Endothelial cell of umbilical vein (primary cell): ENCODE data around the gene GSDMA. TPM values are rescaled to one million over a fixed set of nuclear protein-coding genes. Genes with fewer than 3 reads are reported as not detected.

ENCODE experiments used
- BruUV-seq: library from RNA; stranded (reverse); fragments of 400-500 nt; replicated peaks from 2 replicates; lab custom pipeline; 2021; lab: Mats Ljungman, UMichigan
- CTCF ChIA-PET: fragments of 300-600, 350-600 bp; sonication (Branson Sonifier 250); formaldehyde crosslinking; loops from one replicate; lab custom pipeline; 2021; ENCODE audit warnings: antibody characterized with exemption, inconsistent platforms; lab: Charles Lee
- POLR2A ChIA-PET: fragments of 300-600, 350-600 bp; sonication (Branson Sonifier 250); formaldehyde crosslinking; loops from one replicate; lab custom pipeline; 2021; ENCODE audit warnings: antibody characterized with exemption, inconsistent platforms; lab: Charles Lee
- DNase-seq: peaks from one replicate; pipeline ENCODE4 v3.0.0-alpha.2; 2011; ENCODE audit warnings: low read depth, low spot score
- FAIRE-seq: peaks from 2 replicates; lab custom pipeline; 2011; peaks lifted over from hg19 to GRCh38; lab: Jason Lieb, UNC
- H2AFZ ChIP-seq: 2 replicates; pipeline ENCODE4 v1.6.0; 2012; ENCODE audit warnings: low read depth, low read length, control low read depth, inconsistent platforms
- H3K27ac ChIP-seq: 2 replicates; pipeline ENCODE4 v1.5.1; 2011; ENCODE audit warnings: low read depth, mild to moderate bottlenecking, control low read depth, low read length, moderate library complexity; ENCODE audit not compliant: insufficient read depth
- H3K27me3 ChIP-seq, 2 experiments: 2 replicates each; pipeline versions ENCODE4 v1.6.0 to v1.6.1; 2011; ENCODE audit warnings: low read length in 2 of 2, mixed read lengths in 1 of 2; ENCODE audit not compliant: control insufficient read depth in 2 of 2, insufficient read depth in 2 of 2
- H3K36me3 ChIP-seq, 2 experiments: 2 replicates in 1 of 2; 3 replicates in 1 of 2; pipeline ENCODE4 v1.5.1; 2011; ENCODE audit warnings: low read length in 2 of 2, mild to moderate bottlenecking in 1 of 2, moderate library complexity in 1 of 2; ENCODE audit not compliant: control insufficient read depth in 2 of 2, insufficient read depth in 2 of 2; ENCODE audit errors: extremely low read depth in 1 of 2
- H3K4me1 ChIP-seq: 3 replicates; pipeline ENCODE4 v1.5.1; 2011; ENCODE audit warnings: mild to moderate bottlenecking, low read length; ENCODE audit not compliant: control insufficient read depth, insufficient read depth; ENCODE audit errors: extremely low read depth
- H3K4me2 ChIP-seq: 2 replicates; pipeline ENCODE4 v1.6.1; 2011; ENCODE audit warnings: low read length, control low read depth, mixed read lengths; ENCODE audit not compliant: insufficient read depth
- H3K4me3 ChIP-seq, 3 experiments: fragments of 200-600 bp in 1 of 3; sonication (generic), shearing (Covaris generic) in 1 of 3; replicated peaks in 1 of 3; 2 replicates each; pipeline ENCODE4 v1.5.1; 2011 to 2016; ENCODE audit warnings: control low read depth in 3 of 3, low read length in 3 of 3, mild to moderate bottlenecking in 2 of 3, inconsistent platforms in 1 of 3, low read depth in 1 of 3, moderate library complexity in 1 of 3; ENCODE audit not compliant: insufficient read depth in 1 of 3
- H3K79me2 ChIP-seq: 2 replicates; pipeline ENCODE4 v1.6.0; 2012; ENCODE audit warnings: low read length, inconsistent platforms; ENCODE audit not compliant: control insufficient read depth, insufficient read depth
- H3K9ac ChIP-seq: replicated peaks from 2 replicates; pipeline ENCODE3; 2011; ENCODE audit warnings: low read length, control low read depth; ENCODE audit not compliant: insufficient read depth; ENCODE audit errors: extremely low read depth
- H3K9me1 ChIP-seq: replicated peaks from 3 replicates; pipeline ENCODE4 v1.6.0; 2011; ENCODE audit warnings: mild to moderate bottlenecking, low read length; ENCODE audit not compliant: control insufficient read depth, insufficient read depth; ENCODE audit errors: extremely low read depth
- H3K9me3 ChIP-seq: replicated peaks from 2 replicates; pipeline ENCODE4 v1.5.1; 2012; ENCODE audit warnings: low read length, inconsistent platforms; ENCODE audit not compliant: control insufficient read depth, insufficient read depth
- H4K20me1 ChIP-seq: replicated peaks from 2 replicates; pipeline ENCODE3; 2011; ENCODE audit warnings: mild to moderate bottlenecking, low read length; ENCODE audit not compliant: control insufficient read depth, insufficient read depth; ENCODE audit errors: extremely low read depth
- CTCF ChIP-seq, 2 donors: IDR thresholded peaks; 1 replicate in 1 of 2; 2 replicates in 1 of 2; pipeline ENCODE4 v1.5.1; 2011; ENCODE audit warnings: low read length in 2 of 2, mild to moderate bottlenecking in 2 of 2, moderate library complexity in 2 of 2, control low read depth in 1 of 2, inconsistent platforms in 1 of 2, low read depth in 1 of 2; ENCODE audit not compliant: insufficient read depth in 1 of 2; ENCODE audit errors: extremely low read depth in 1 of 2
- EZH2 ChIP-seq: IDR thresholded peaks from 2 replicates; pipeline ENCODE4 v1.6.1; 2012; ENCODE audit warnings: borderline replicate concordance, low read depth, mild to moderate bottlenecking, moderate library complexity, low read length, inconsistent platforms; ENCODE audit not compliant: severe bottlenecking
- FOS ChIP-seq: IDR thresholded peaks from 2 replicates; pipeline ENCODE4 v1.6.1; 2011; ENCODE audit warnings: mild to moderate bottlenecking, low read length, moderate library complexity, borderline replicate concordance; ENCODE audit not compliant: insufficient read depth
- JUN ChIP-seq: IDR thresholded peaks from 2 replicates; pipeline ENCODE4 v1.6.1; 2011; ENCODE audit warnings: borderline replicate concordance, low read depth; ENCODE audit not compliant: insufficient read length, insufficient read depth
- POLR2A ChIP-seq: IDR thresholded peaks from 2 replicates; pipeline ENCODE4 v1.6.1; 2012; ENCODE audit warnings: low read depth, mild to moderate bottlenecking, control low read depth, low read length
- dilution Hi-C: fragments of 300-500 bp; cut with MboI; formaldehyde crosslinking; loops from one replicate; pipeline ENCODE4 v1.15.0; 2019; ENCODE audit warnings: low sequenced_read_pairs; ENCODE audit not compliant: extremely low pct_ligation_motif_present
- intact Hi-C: fragments of 100-400 bp; cut with micrococcal nuclease; formaldehyde crosslinking; loops from one replicate; pipeline ENCODE4 v1.10.0; 2022
- polyA plus RNA-seq, 4 experiments: library from polyadenylated mRNA; depleted of rRNA in 3 of 4; stranded (reverse) in 3 of 4; unstranded in 1 of 4; fragments of >200 nt; gene quantifications; 2 replicates each; pipeline versions ENCODE4 v1.2.1 to v1.2.3, GENCODE V29; 2011 to 2012; ENCODE audit warnings: missing spikeins in 1 of 4
- total RNA-seq: library from RNA; stranded (reverse); gene quantifications from 2 replicates; pipeline ENCODE4 v1.2.3, GENCODE V29; 2021

GSDMA gene
- total and polyA plus RNA-seq, 2 donors (not counting 3 experiments of a cell fraction or from before 2014, with no cell fraction given): not detected

GRCh38 chr17:39965017-39965699, 2.4 kb downstream of the GSDMA start:
- Histone ChIP-seq H4K20me1 (no peaks in the 10 kb centered on the region), H3K4me2 (no peak overlapping the region), H3K27ac (no peak overlapping the region), H3K4me1 (no peaks in the 10 kb centered on the region), H3K4me3 (no peak overlapping the region), H3K36me3 (no peaks in the 10 kb centered on the region), H3K27me3 (peaks cover 6 to 12% of the 10 kb centered on the region in 2 experiments), H3K9ac (no peak overlapping the region), H3K79me2 (no peaks in the 10 kb centered on the region), H3K9me3 (no peaks in the 10 kb centered on the region), H2AFZ (no peak overlapping the region), H3K9me1 (no peaks in the 10 kb centered on the region)
- no TSS peak for BruUV-seq
- ChIA-PET POLR2A (interaction anchor here (0.5 kb wide), 1 partner anchor 14 kb away, joined by 4 read pairs; no protein-coding TSS in a partner anchor), CTCF (interaction anchor here (0.8 to 1.6 kb wide), 2 partner anchors 15 to 92 kb away, joined by 3 to 4 read pairs; no protein-coding TSS in a partner anchor)
- DNase-seq: no peak
- dilution Hi-C loops: no loop called here
- intact Hi-C loops: no loop called here
- no peak for FAIRE-seq
- TF ChIP-seq JUN (no peak), FOS (no peak), POLR2A (no peak), CTCF (IDR thresholded peaks at IDR 0.05; ENCODE audit: extremely low read depth in 1 of 2, insufficient read depth in 1 of 2, low read depth in 1 of 2, low read length in 2 of 2) (no peak)

- no TSS peak for BruUV-seq
- dilution Hi-C loops: no loop called here
- FAIRE-seq (no peak), DNase-seq (no peak)
- Histone ChIP-seq H3K9me1 (no peaks in the 10 kb centered on the region), H3K4me1 (no peaks in the 10 kb centered on the region), H3K4me2 (no peak overlapping the region), H3K36me3 (no peaks in the 10 kb centered on the region), H4K20me1 (no peaks in the 10 kb centered on the region), H3K27me3 (peaks cover 10 to 23% of the 10 kb centered on the region in 2 experiments), H3K9me3 (no peaks in the 10 kb centered on the region), H2AFZ (no peak overlapping the region), H3K79me2 (no peaks in the 10 kb centered on the region), H3K4me3 (no peak overlapping the region), H3K9ac (no peak overlapping the region), H3K27ac (no peak overlapping the region)
- ChIA-PET CTCF (interaction anchor here (1.1 to 2.8 kb wide), 3 partner anchors 9 to 94 kb away, joined by 3 to 18 read pairs (median 4); no protein-coding TSS in a partner anchor), POLR2A (no interaction called here)
- intact Hi-C loops: no loop called here
- TF ChIP-seq EZH2 (no peak), JUN (no peak), POLR2A (no peak)
These were observed 4.0 kb downstream of the GSDMA start for GRCh38 chr17:39966771-39967170.
